Astrocyte (in vitro differentiated cells and primary cell): ENCODE data around the gene RNF34. TPM values are rescaled to one million over a fixed set of nuclear protein-coding genes. Genes with fewer than 3 reads are reported as not detected.

ENCODE experiments used
- DNase-seq: peaks from one replicate; pipeline ENCODE4 v3.0.0-alpha.2; 2010; ENCODE audit warnings: low read depth
- FAIRE-seq: peaks from 2 replicates; lab custom pipeline; 2011; peaks lifted over from hg19 to GRCh38; lab: Jason Lieb, UNC
- H2AFZ ChIP-seq: 2 replicates; pipeline ENCODE4 v1.6.0; 2012; ENCODE audit warnings: low read depth, low read length, inconsistent platforms
- H3K27ac ChIP-seq: 2 replicates; pipeline ENCODE4 v1.5.1; 2011; ENCODE audit warnings: low read depth, low read length, inconsistent platforms
- H3K27me3 ChIP-seq: 2 replicates; pipeline ENCODE4 v1.6.0; 2011; ENCODE audit warnings: low read length, inconsistent platforms; ENCODE audit not compliant: insufficient read depth
- H3K36me3 ChIP-seq: 2 replicates; pipeline ENCODE4 v1.5.1; 2011; ENCODE audit warnings: low read length, inconsistent platforms; ENCODE audit not compliant: insufficient read depth
- H3K4me1 ChIP-seq: 2 replicates; pipeline ENCODE4 v1.5.1; 2011; ENCODE audit warnings: low read length, inconsistent platforms; ENCODE audit not compliant: insufficient read depth
- H3K4me2 ChIP-seq: 2 replicates; pipeline ENCODE4 v1.6.0; 2012; ENCODE audit warnings: low read length, inconsistent platforms
- H3K4me3 ChIP-seq: 2 replicates; pipeline ENCODE4 v1.5.1; 2011; ENCODE audit warnings: low read depth, mild to moderate bottlenecking, low read length, inconsistent platforms; ENCODE audit not compliant: insufficient read depth
- H3K79me2 ChIP-seq: 2 replicates; pipeline ENCODE4 v1.6.0; 2012; ENCODE audit warnings: mild to moderate bottlenecking, low read length, inconsistent platforms; ENCODE audit not compliant: insufficient read depth
- H3K9ac ChIP-seq: 2 replicates; pipeline ENCODE4 v1.6.0; 2012; ENCODE audit warnings: mild to moderate bottlenecking, low read length, inconsistent platforms
- H3K9me3 ChIP-seq: 2 replicates; pipeline ENCODE4 v1.5.1; 2012; ENCODE audit warnings: low read depth, mild to moderate bottlenecking, low read length, inconsistent platforms; ENCODE audit not compliant: insufficient read depth
- H4K20me1 ChIP-seq: 2 replicates; pipeline ENCODE4 v1.6.0; 2012; ENCODE audit warnings: low read length, inconsistent platforms; ENCODE audit not compliant: insufficient read depth
- H3K27ac Mint-ChIP-seq: one replicate; pipeline ENCODE4 v1.8.0; 2021; ENCODE audit warnings: mild to moderate bottlenecking, mixed read lengths; ENCODE audit not compliant: unreplicated experiment
- H3K27me3 Mint-ChIP-seq: one replicate; pipeline ENCODE4 v1.8.0; 2021; ENCODE audit warnings: low read depth, mixed read lengths; ENCODE audit not compliant: unreplicated experiment
- H3K36me3 Mint-ChIP-seq: one replicate; pipeline ENCODE4 v1.8.0; 2021; ENCODE audit warnings: low read depth, mixed read lengths; ENCODE audit not compliant: unreplicated experiment
- H3K4me1 Mint-ChIP-seq: one replicate; pipeline ENCODE4 v1.8.0; 2021; ENCODE audit warnings: low read depth, mixed read lengths; ENCODE audit not compliant: unreplicated experiment
- H3K4me3 Mint-ChIP-seq: one replicate; pipeline ENCODE4 v1.8.0; 2021; ENCODE audit warnings: mild to moderate bottlenecking, moderate library complexity, mixed read lengths; ENCODE audit not compliant: unreplicated experiment
- H3K9me3 Mint-ChIP-seq: one replicate; pipeline ENCODE4 v1.8.0; 2021; ENCODE audit warnings: mild to moderate bottlenecking, mixed read lengths; ENCODE audit not compliant: unreplicated experiment
- CTCF ChIP-seq: IDR thresholded peaks from 2 replicates; pipeline ENCODE4 v1.5.1; 2011; ENCODE audit warnings: low read depth, mild to moderate bottlenecking, inconsistent platforms, low read length, moderate library complexity; ENCODE audit not compliant: insufficient read depth
- EZH2 ChIP-seq: IDR thresholded peaks from 2 replicates; pipeline ENCODE4 v1.6.1; 2012; ENCODE audit warnings: mild to moderate bottlenecking, low read length, inconsistent platforms; ENCODE audit not compliant: insufficient read depth
- total RNA-seq: library from RNA; stranded (reverse); gene quantifications from 2 replicates; pipeline ENCODE4 v1.2.1, GENCODE V29; 2021

RNF34 gene
- total RNA-seq, 1 donor from 2014 or later, result 37.7 TPM

DNA sequence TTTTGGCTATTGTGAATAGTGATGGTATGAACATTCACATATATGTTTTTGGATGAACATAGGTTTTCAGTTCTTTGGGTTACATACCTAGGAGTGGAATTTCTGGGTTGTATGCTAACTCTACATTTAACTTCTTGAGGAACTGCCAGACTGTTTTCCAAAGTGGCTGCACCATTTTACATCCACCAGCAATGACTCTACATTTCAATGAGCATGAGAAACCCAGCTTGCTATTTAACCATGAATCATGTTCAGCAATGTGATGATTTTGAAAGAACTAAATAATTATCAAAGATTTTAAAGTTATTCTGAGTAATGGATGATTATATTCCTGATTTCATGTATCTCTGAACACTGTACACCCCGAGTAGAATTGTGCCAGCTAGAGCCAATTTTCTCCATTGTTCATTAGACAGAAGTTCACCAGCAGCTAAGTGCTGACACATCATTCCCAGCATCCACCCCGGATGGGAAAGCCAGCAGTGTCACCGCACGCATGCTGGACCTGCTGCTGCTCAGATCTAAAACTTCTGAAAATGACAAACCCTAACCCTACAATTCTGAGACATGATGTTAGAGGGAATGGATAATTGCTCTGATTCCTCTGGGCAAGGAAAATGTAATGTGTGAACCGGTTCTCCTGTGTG, 34.4 kb upstream of the RNF34 start:
- peaks cover 5% of the 10 kb centered on the region for H3K4me1 Mint-ChIP-seq
- H3K4me3 ChIP-seq, result no peak overlapping the region
- H3K27ac Mint-ChIP-seq, result no peak overlapping the region

DNA sequence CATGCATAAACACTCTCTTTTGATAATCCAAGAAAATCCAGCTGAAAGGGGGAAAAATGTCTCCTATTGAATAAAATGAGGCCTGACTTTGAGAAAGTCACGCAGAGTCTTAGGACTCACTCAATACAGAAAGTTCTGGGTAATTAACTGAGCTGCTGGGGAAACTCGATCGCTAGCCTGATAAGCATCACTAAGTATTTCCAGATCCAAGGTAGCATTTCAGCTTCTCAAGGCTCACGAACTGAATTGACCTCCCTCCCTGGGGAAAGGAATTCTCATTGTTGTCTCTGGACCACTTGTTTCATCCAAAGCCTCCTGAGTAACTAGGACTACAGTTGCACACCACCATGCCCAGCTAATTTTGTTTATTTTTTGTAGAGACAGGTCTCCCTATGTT, 33.9 kb upstream of the RNF34 start:
- no peak overlapping the region for H3K4me3 ChIP-seq
- no peak for FAIRE-seq

More for the DNA sequence above, 34.4 kb upstream of the RNF34 start:
- Mint-ChIP-seq H3K27me3 (peaks cover 6% of the 10 kb centered on the region), H3K36me3 (no peaks in the 10 kb centered on the region), H3K9me3 (no peaks in the 10 kb centered on the region), H3K4me3 (no peak overlapping the region)
- Histone ChIP-seq H2AFZ (peak overlapping the region; percentile 83), H3K79me2 (no peaks in the 10 kb centered on the region), H3K9me3 (no peaks in the 10 kb centered on the region), H3K9ac (no peak overlapping the region), H3K27ac (no peak overlapping the region), H3K27me3 (no peaks in the 10 kb centered on the region), H4K20me1 (no peaks in the 10 kb centered on the region), H3K4me1 (peaks cover 7% of the 10 kb centered on the region), H3K4me2 (peak overlapping the region; percentile 78), H3K36me3 (no peaks in the 10 kb centered on the region)
- FAIRE-seq (no peak), DNase-seq (no peak)
- TF ChIP-seq CTCF (no peak), EZH2 (no peak)

More for the DNA sequence above, 33.9 kb upstream of the RNF34 start:
- no peak for DNase-seq
- Mint-ChIP-seq H3K36me3 (no peaks in the 10 kb centered on the region), H3K4me3 (no peak overlapping the region), H3K4me1 (peaks cover 5% of the 10 kb centered on the region), H3K27ac (no peak overlapping the region), H3K27me3 (peaks cover 6% of the 10 kb centered on the region), H3K9me3 (no peaks in the 10 kb centered on the region)
- Histone ChIP-seq H3K36me3 (no peaks in the 10 kb centered on the region), H3K4me2 (no peak overlapping the region), H3K9ac (no peak overlapping the region), H3K27ac (no peak overlapping the region), H3K4me1 (peaks cover 7% of the 10 kb centered on the region), H3K9me3 (no peaks in the 10 kb centered on the region), H2AFZ (no peak overlapping the region), H3K27me3 (no peaks in the 10 kb centered on the region), H4K20me1 (no peaks in the 10 kb centered on the region), H3K79me2 (no peaks in the 10 kb centered on the region)
- TF ChIP-seq CTCF, result no peak
- TF ChIP-seq EZH2, result no peak
